Liver (tissue), 9 donors: ENCODE data around the gene PKD1L1. TPM values are rescaled to one million over a fixed set of nuclear protein-coding genes. Genes with fewer than 3 reads are reported as not detected.

ENCODE experiments used
- DNase-seq: peaks from one replicate; pipeline ENCODE4 v3.0.0-alpha.2; 2017; ENCODE audit warnings: low spot score
- H3K27ac ChIP-seq, 2 donors: one replicate each; pipeline ENCODE4 v1.7.0; 2013; ENCODE audit warnings: inconsistent platforms in 2 of 2, low read length in 2 of 2, control low read depth in 1 of 2, low read depth in 1 of 2, mild to moderate bottlenecking in 1 of 2
- H3K27me3 ChIP-seq, 4 donors: one replicate each; pipeline versions ENCODE4 v1.6.1 to v1.7.0; 2013; ENCODE audit warnings: low read length in 3 of 4, inconsistent platforms in 1 of 4, mild to moderate bottlenecking in 1 of 4, moderate library complexity in 1 of 4; ENCODE audit not compliant: control insufficient read depth in 4 of 4, insufficient read depth in 4 of 4
- H3K36me3 ChIP-seq, 4 donors: one replicate each; pipeline versions ENCODE4 v1.6.1 to v1.7.0; 2013; ENCODE audit warnings: low read length in 3 of 4, mild to moderate bottlenecking in 3 of 4, low read depth in 1 of 4, moderate library complexity in 1 of 4; ENCODE audit not compliant: control insufficient read depth in 4 of 4, insufficient read depth in 3 of 4
- H3K4me1 ChIP-seq, 4 donors: one replicate each; pipeline versions ENCODE4 v1.6.1 to v1.7.0; 2013; ENCODE audit warnings: low read length in 3 of 4, mild to moderate bottlenecking in 3 of 4, moderate library complexity in 1 of 4; ENCODE audit not compliant: control insufficient read depth in 4 of 4, insufficient read depth in 4 of 4
- H3K4me3 ChIP-seq, 3 donors: one replicate each; pipeline versions ENCODE4 v1.6.1 to v1.7.0; 2013; ENCODE audit warnings: low read length in 3 of 3, control low read depth in 1 of 3, low read depth in 1 of 3, mild to moderate bottlenecking in 1 of 3
- H3K9ac ChIP-seq, 2 donors: one replicate each; pipeline ENCODE4 v1.7.0; 2013; ENCODE audit warnings: low read length in 2 of 2, mild to moderate bottlenecking in 2 of 2, moderate library complexity in 2 of 2, control low read depth in 1 of 2, low read depth in 1 of 2
- H3K9me3 ChIP-seq, 4 donors: one replicate each; pipeline versions ENCODE4 v1.6.1 to v1.7.0; 2013; ENCODE audit warnings: low read length in 3 of 4; ENCODE audit not compliant: control insufficient read depth in 4 of 4
- EGR1 ChIP-seq, 2 donors: IDR thresholded peaks; 2 replicates each; pipeline ENCODE4 v1.6.1; 2016 to 2018; ENCODE audit warnings: antibody characterized with exemption in 2 of 2, low read depth in 2 of 2
- FOXA1 ChIP-seq: IDR thresholded peaks from 2 replicates; pipeline ENCODE4 v1.6.1; 2016; ENCODE audit warnings: antibody characterized with exemption
- FOXA2 ChIP-seq: IDR thresholded peaks from 2 replicates; pipeline ENCODE4 v1.6.1; 2016; ENCODE audit warnings: antibody characterized with exemption
- GABPA ChIP-seq, 2 donors: IDR thresholded peaks in 1 of 2; conservative IDR thresholded peaks in 1 of 2; 2 replicates each; pipeline ENCODE4 v1.6.1; 2016; ENCODE audit warnings: antibody characterized with exemption in 2 of 2, mild to moderate bottlenecking in 1 of 2, moderate library complexity in 1 of 2
- HNF4A ChIP-seq, 2 donors: conservative IDR thresholded peaks; 2 replicates each; pipeline ENCODE4 v1.6.1; 2016; ENCODE audit warnings: antibody characterized with exemption in 2 of 2, mild to moderate bottlenecking in 2 of 2
- HNF4G ChIP-seq: IDR thresholded peaks from 2 replicates; pipeline ENCODE4 v1.6.1; 2016; ENCODE audit warnings: antibody characterized with exemption
- JUND ChIP-seq, 2 donors: IDR thresholded peaks; 2 replicates each; pipeline ENCODE4 v1.6.1; 2016; ENCODE audit warnings: antibody characterized with exemption in 2 of 2
- NR2F2 ChIP-seq: IDR thresholded peaks from 2 replicates; pipeline ENCODE4 v1.6.1; 2016; ENCODE audit warnings: antibody characterized with exemption
- RAD21 ChIP-seq, 2 donors: IDR thresholded peaks; 2 replicates each; pipeline ENCODE4 v1.6.1; 2016; ENCODE audit warnings: antibody characterized with exemption in 2 of 2, mild to moderate bottlenecking in 2 of 2
- RXRA ChIP-seq, 2 donors: IDR thresholded peaks; 2 replicates each; pipeline ENCODE4 v1.6.1; 2017 to 2018; ENCODE audit warnings: antibody characterized with exemption in 2 of 2, mild to moderate bottlenecking in 1 of 2
- SP1 ChIP-seq: IDR thresholded peaks from 2 replicates; pipeline ENCODE4 v1.6.1; 2018; ENCODE audit warnings: antibody characterized with exemption, mild to moderate bottlenecking
- TAF1 ChIP-seq: conservative IDR thresholded peaks from 2 replicates; pipeline ENCODE4 v1.6.1; 2016; ENCODE audit warnings: antibody characterized with exemption, mild to moderate bottlenecking
- YY1 ChIP-seq: IDR thresholded peaks from 2 replicates; pipeline ENCODE4 v1.6.1; 2016; ENCODE audit warnings: antibody characterized with exemption, mild to moderate bottlenecking
- WGBS: extraction: QIAGEN DNeasy Blood & Tissue Kit; methylation state at CpG from one replicate; pipeline ENCODE4 v1.1.7; 2013; 5-methylcytosine and 5-hydroxymethylcytosine counted together
- polyA plus RNA-seq, 2 donors: library from polyadenylated mRNA; stranded (reverse) in 1 of 2; unstranded in 1 of 2; fragments of 200-250 nt in 1 of 2; fragments of >200 nt in 1 of 2; fragmentation: Nextera tagmentation in 1 of 2; extraction: Ambion mirVana in 1 of 2; gene quantifications; one replicate each; pipeline versions ENCODE4 v1.2.1 to v1.2.3, GENCODE V29; 2013 to 2015
- total RNA-seq, 2 donors: library from RNA; depleted of rRNA; stranded (reverse); fragments of >200 nt; gene quantifications; one replicate each; pipeline ENCODE4 v1.2.3, GENCODE V29; 2014
- TF ChIP-seq, protein P1 (sequence below): IDR thresholded peaks from 2 replicates; pipeline ENCODE4 v1.6.1; 2016; ENCODE audit warnings: antibody characterized with exemption, mild to moderate bottlenecking
- TF ChIP-seq, protein P2 (sequence below): IDR thresholded peaks from 2 replicates; pipeline ENCODE4 v1.6.1; 2016; ENCODE audit warnings: antibody characterized with exemption
- TF ChIP-seq, protein P3 (sequence below): IDR thresholded peaks from 2 replicates; pipeline ENCODE4 v1.6.1; 2016; ENCODE audit warnings: antibody characterized with exemption
- TF ChIP-seq, protein P4 (sequence below): IDR thresholded peaks from 2 replicates; pipeline ENCODE4 v1.6.1; 2016; ENCODE audit warnings: antibody characterized with exemption
- TF ChIP-seq, protein P5 (sequence below): fragments of 150-350 bp; IDR thresholded peaks from 2 replicates; pipeline ENCODE4 v1.5.1; 2017; ENCODE audit warnings: improper control_type of control experiment, low read depth, low read length; ENCODE audit not compliant: missing input control
- donor health status: healthy.
- donor health status: healthy.
- donor health status: healthy.
- donor health status: healthy.
- donor health status: healthy.

Gene PKD1L1
- total and polyA plus RNA-seq, 4 donors = 0.08 to 0.25 (median 0.11) TPM

DNA sequence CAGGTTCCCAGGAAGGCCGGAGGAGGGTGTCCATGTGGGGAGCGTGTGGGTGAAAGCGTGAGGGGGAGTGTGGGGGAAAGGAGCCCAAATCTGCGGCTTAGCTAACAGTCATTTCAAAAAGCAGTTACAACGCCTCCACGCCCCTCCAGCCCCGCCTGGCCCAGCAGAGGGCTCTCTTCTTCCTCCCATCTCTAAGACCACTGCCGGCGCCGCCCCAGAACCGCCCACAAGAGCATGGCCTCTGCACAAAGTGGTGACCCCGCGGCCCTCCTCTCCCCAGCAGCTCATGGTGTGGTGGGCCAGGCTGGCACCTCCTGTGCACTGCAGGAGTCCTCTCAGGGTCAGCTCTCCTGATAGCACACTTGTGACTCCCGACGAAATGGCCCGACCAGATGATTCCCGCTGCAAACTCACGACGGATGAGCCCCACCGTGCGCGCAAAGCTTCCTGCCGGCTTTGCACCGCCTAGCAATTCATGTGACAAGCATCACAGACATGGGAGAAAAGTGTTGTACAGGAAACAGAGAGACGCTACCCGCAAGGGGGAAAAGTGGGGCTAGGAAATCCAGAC lies 43.6 kb upstream of the PKD1L1 start:
- Histone ChIP-seq H3K36me3 (no peaks in the 10 kb centered on the region), H3K4me1 (peaks cover 0 to 5% (median 0%) of the 10 kb centered on the region in 4 donors), H3K9ac (peak overlapping the region in 1 of 2 donors; percentile 20), H3K27me3 (no peaks in the 10 kb centered on the region), H3K4me3 (peak overlapping the region; percentile 45 to 79 (median 76)), H3K9me3 (no peaks in the 10 kb centered on the region), H3K27ac (peak overlapping the region; percentile 26 to 32)
- TF ChIP-seq, protein P1, sequence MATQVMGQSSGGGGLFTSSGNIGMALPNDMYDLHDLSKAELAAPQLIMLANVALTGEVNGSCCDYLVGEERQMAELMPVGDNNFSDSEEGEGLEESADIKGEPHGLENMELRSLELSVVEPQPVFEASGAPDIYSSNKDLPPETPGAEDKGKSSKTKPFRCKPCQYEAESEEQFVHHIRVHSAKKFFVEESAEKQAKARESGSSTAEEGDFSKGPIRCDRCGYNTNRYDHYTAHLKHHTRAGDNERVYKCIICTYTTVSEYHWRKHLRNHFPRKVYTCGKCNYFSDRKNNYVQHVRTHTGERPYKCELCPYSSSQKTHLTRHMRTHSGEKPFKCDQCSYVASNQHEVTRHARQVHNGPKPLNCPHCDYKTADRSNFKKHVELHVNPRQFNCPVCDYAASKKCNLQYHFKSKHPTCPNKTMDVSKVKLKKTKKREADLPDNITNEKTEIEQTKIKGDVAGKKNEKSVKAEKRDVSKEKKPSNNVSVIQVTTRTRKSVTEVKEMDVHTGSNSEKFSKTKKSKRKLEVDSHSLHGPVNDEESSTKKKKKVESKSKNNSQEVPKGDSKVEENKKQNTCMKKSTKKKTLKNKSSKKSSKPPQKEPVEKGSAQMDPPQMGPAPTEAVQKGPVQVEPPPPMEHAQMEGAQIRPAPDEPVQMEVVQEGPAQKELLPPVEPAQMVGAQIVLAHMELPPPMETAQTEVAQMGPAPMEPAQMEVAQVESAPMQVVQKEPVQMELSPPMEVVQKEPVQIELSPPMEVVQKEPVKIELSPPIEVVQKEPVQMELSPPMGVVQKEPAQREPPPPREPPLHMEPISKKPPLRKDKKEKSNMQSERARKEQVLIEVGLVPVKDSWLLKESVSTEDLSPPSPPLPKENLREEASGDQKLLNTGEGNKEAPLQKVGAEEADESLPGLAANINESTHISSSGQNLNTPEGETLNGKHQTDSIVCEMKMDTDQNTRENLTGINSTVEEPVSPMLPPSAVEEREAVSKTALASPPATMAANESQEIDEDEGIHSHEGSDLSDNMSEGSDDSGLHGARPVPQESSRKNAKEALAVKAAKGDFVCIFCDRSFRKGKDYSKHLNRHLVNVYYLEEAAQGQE = peak; percentile 28
- peak; percentile 35 to 58 for TF ChIP-seq RXRA (IDR thresholded peaks at IDR 0.05)
- TF ChIP-seq, protein P2, sequence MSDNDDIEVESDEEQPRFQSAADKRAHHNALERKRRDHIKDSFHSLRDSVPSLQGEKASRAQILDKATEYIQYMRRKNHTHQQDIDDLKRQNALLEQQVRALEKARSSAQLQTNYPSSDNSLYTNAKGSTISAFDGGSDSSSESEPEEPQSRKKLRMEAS = peak; percentile 68
- TF ChIP-seq HNF4G = no peak
- no peak for TF ChIP-seq HNF4A (conservative IDR thresholded peaks at IDR 0.05)
- TF ChIP-seq EGR1 (IDR thresholded peaks at IDR 0.05; ENCODE audit: low read depth in 2 of 2) = no peak
- TF ChIP-seq TAF1 = no peak
- TF ChIP-seq, protein P3, sequence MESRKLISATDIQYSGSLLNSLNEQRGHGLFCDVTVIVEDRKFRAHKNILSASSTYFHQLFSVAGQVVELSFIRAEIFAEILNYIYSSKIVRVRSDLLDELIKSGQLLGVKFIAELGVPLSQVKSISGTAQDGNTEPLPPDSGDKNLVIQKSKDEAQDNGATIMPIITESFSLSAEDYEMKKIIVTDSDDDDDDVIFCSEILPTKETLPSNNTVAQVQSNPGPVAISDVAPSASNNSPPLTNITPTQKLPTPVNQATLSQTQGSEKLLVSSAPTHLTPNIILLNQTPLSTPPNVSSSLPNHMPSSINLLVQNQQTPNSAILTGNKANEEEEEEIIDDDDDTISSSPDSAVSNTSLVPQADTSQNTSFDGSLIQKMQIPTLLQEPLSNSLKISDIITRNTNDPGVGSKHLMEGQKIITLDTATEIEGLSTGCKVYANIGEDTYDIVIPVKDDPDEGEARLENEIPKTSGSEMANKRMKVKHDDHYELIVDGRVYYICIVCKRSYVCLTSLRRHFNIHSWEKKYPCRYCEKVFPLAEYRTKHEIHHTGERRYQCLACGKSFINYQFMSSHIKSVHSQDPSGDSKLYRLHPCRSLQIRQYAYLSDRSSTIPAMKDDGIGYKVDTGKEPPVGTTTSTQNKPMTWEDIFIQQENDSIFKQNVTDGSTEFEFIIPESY = no peak
- TF ChIP-seq FOXA1 = no peak
- no peak for TF ChIP-seq FOXA2
- TF ChIP-seq YY1 = peak; percentile 96
- no peak for TF ChIP-seq JUND (IDR thresholded peaks at IDR 0.05)
- TF ChIP-seq, protein P4, sequence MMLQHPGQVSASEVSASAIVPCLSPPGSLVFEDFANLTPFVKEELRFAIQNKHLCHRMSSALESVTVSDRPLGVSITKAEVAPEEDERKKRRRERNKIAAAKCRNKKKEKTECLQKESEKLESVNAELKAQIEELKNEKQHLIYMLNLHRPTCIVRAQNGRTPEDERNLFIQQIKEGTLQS = no peak
- TF ChIP-seq RAD21 (IDR thresholded peaks at IDR 0.05) = peak; percentile 83 to 84
- peak; percentile 85 for TF ChIP-seq NR2F2
- peak; percentile 13 for TF ChIP-seq SP1
- no peak for TF ChIP-seq GABPA (IDR thresholded peaks at IDR 0.05 in 1 of 2, conservative IDR thresholded peaks at IDR 0.05 in 1 of 2)
- TF ChIP-seq, protein P5, sequence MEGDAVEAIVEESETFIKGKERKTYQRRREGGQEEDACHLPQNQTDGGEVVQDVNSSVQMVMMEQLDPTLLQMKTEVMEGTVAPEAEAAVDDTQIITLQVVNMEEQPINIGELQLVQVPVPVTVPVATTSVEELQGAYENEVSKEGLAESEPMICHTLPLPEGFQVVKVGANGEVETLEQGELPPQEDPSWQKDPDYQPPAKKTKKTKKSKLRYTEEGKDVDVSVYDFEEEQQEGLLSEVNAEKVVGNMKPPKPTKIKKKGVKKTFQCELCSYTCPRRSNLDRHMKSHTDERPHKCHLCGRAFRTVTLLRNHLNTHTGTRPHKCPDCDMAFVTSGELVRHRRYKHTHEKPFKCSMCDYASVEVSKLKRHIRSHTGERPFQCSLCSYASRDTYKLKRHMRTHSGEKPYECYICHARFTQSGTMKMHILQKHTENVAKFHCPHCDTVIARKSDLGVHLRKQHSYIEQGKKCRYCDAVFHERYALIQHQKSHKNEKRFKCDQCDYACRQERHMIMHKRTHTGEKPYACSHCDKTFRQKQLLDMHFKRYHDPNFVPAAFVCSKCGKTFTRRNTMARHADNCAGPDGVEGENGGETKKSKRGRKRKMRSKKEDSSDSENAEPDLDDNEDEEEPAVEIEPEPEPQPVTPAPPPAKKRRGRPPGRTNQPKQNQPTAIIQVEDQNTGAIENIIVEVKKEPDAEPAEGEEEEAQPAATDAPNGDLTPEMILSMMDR = peak; percentile 66
- WGBS = 5% methylated on average over 26 of the region's 26 CpGs
- DNase-seq = peak; percentile 79
